Ramos (cell line): Measurements from ENCODE around the gene MS4A18.

Experiments used
- in situ Hi-C: fragments of 300-500 bp; cut with MboI; formaldehyde crosslinking; loops from one replicate; pipeline ENCODE4 v1.14.3; 2022; ENCODE audit warnings: low sequenced_read_pairs; ENCODE audit not compliant: unreplicated experiment

Gene MS4A18

GRCh38 chr11:60731586-60731985 is 7.1 kb downstream of the MS4A18 start:
- in situ Hi-C loops = no loop called here

GRCh38 chr11:60734279-60734678 is 9.8 kb downstream of the MS4A18 start:
- in situ Hi-C loops = no loop called here

- in situ Hi-C loops = no loop called here
Measured at GRCh38 chr11:60739114-60739513, 14.6 kb downstream of the MS4A18 start.

- in situ Hi-C loops = no loop called here
Measured at GRCh38 chr11:60740573-60740972, 16.1 kb downstream of the MS4A18 start.

DNA sequence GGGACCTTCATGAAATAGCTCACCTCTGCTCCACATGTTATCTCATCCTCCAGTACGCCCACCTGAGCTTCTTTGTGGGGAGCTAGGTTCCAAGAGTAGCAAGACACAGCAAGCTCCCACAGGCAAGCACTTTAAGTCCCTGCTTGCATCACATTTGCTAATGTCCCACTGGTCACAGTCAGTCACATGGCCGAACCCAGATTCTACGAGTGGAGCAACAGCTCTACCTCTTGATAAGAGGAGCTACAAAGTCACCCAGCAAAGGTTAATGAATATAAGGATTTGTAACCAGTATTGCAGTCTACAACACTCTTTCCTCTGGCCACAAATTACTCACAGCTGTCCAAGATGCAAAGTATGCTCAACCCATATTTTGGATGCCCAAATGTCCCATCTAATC is 16.9 kb downstream of the MS4A18 start:
- in situ Hi-C loops = no loop called here

- in situ Hi-C loops = no loop called here
Measured at GRCh38 chr11:60743058-60743457, 18.5 kb downstream of the MS4A18 start.

DNA sequence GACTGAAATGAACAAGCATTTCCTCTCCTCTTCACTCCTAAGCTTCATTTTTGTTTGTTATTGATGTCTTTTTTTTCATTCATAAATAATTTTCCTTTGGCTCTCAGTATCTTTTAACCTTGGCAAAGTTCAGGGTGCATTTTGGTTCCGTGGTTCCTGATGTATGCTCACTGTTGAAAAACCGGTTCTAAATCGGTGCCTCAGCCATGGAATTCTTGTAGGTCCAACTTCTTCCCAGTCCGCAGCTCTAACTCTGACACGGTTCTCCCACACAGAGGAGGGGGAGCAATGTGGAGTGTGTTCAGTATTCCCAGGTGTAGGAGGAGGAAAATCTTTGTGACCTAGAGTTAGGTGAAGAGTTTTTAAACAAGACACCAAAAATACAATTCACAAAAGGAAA is 19.6 kb downstream of the MS4A18 start:
- in situ Hi-C loops = no loop called here

DNA sequence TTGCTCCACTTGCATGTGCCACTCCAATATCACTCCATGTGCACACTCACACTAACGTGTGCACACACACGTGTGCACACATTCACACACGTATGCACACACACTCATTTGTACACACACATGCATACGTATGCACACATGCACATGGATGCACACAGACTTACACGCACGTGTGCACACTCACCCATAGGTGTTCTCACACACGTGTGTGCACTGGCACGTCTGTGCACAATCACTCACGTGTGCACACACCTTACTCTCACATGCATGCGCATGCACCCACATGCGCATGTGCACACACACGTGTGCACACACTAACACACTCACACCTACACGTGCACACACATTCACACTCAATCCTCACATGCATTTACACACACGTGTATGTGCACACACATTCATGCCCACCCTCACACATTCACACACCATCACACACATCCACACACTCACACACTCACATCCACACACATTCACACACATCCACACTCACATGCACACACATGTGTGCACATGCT is 22.9 kb downstream of the MS4A18 start:
- in situ Hi-C loops = no loop called here

DNA sequence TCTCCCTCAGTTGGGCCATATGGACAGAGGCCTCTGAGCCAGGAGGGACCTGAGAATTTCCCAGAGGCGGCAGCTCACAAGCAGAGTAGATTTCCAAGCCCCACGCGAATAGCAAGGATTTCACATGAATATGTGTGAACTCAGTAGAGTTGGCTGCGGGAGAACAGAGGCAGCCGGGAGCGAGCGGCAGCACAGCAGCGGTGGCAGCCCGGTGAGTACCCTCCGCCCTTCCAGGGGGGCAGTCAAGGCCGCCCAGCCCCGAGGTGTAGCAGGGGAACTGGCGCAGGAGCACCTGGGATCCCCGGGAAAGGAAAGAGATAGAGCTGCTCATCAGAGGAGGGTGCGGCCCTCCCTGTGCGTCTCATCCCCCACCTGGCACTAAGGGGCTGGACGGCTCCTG is 23.7 kb downstream of the MS4A18 start:
- in situ Hi-C loops = no loop called here

GRCh38 chr11:60748821-60749220 is 24.3 kb downstream of the MS4A18 start:
- in situ Hi-C loops = no loop called here

DNA sequence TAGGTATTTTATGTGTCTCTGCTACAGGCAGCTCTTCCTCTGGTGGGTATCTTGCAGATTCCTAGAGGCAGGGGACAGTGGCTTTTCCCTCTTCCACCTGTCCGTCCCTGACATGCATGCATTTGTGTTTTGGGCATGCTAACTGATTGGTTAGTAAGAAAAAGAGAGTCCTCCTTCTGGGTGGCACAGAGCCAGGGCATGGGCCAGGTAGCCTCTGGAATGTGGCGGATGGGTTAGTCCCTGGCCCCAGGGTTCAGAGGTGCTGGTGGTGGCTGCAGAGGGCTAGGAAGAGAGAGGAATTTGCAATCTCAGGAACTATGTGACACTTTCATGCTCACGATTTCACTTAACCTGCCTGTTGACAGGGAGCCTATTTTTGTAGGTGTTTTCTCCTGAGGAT is 26.4 kb downstream of the MS4A18 start:
- in situ Hi-C loops = loop anchor here (25.0 kb wide), 1 partner anchor 414 kb away; the partner anchor contains the start of gene MS4A6E

- in situ Hi-C loops = loop anchor here (25.0 kb wide), 1 partner anchor 416 kb away; the partner anchor contains the start of gene MS4A6E
Measured at GRCh38 chr11:60753309-60753708, 28.8 kb downstream of the MS4A18 start.

DNA sequence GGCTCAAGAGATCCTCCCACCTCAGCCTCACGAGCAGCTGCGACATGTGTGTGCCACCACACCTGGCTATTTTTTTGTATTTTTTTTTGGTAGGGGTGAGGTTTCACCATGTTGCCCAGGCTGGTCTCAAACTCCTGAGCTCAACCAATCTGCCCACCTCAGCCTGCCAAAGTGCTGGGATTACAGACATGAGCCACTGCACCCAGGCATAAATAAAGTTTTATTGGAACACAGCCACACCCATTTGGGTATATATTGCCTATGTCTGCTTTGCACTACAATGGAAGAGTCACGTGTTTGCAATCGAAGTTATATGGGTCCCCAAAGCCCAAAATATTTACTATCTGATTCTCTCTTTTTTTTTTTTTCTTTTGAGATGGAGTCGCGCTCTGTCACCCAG is 30.4 kb downstream of the MS4A18 start:
- in situ Hi-C loops = loop anchor here (25.0 kb wide), 1 partner anchor 418 kb away; the partner anchor contains the start of gene MS4A6E

- in situ Hi-C loops = loop anchor here (25.0 kb wide), 1 partner anchor 419 kb away; the partner anchor contains the start of gene MS4A6E
Measured at GRCh38 chr11:60756307-60757032, 31.9 kb downstream of the MS4A18 start, which contains the start of gene MS4A15. TSS of gene MS4A15 (plus strand) at chr11:60756867. CDS start at chr11:60763734, 6,867 bp downstream.

DNA sequence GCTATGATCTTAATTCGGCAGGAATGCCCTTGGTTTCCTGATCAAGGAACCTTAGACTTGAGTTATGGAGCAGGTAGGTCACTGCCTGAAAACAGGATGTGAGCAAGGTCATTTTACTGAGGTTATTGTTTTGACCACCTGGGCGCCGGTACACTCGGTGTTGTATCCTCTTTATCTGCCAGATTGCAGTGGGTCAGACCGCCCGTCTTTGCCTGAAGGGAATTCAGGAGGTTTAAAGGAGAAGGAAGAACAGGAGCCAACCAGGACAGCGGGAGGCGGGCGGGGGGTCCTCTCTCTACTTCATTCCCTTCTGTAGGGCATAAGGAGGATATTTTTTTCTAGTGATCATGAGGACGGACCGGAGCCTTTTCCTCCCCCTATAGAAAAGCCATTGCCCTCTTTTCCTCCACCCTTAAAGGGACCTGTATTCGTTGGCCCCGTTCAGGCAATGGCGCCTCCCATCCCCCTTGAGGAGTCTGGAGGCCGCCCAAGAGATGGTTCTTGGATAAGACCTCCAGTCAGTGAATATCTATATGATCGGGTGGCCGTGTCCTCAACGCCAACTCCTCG is 32.8 kb downstream of the MS4A18 start:
- in situ Hi-C loops = loop anchor here (25.0 kb wide), 1 partner anchor 420 kb away; the partner anchor contains the start of gene MS4A6E

DNA sequence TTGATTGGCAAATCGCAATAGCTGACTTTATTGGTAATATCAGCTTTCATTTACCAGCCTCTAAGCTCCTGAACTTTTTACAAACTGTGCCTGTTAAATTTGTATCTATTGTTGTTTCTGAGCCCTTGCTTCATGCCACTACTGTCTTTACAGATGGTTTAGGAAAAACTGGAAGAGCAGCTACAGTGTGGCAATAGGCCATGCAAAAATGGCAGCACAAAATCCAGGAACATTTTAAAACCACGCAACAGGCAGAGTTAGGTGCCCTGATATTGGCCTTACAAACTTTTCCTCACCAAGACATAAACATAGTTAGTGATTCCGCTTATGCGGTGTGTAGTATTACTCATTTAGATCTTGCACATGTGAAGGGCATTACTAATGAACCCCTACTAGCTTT is 34.2 kb downstream of the MS4A18 start:
- in situ Hi-C loops = loop anchor here (25.0 kb wide), 1 partner anchor 421 kb away; the partner anchor contains the start of gene MS4A6E

GRCh38 chr11:60759438-60760225 is 35.1 kb downstream of the MS4A18 start:
- in situ Hi-C loops = loop anchor here (25.0 kb wide), 1 partner anchor 422 kb away; the partner anchor contains the start of gene MS4A6E

- in situ Hi-C loops = loop anchor here (25.0 kb wide), 1 partner anchor 424 kb away; the partner anchor contains the start of gene MS4A6E
Measured at GRCh38 chr11:60761436-60762190, 37.1 kb downstream of the MS4A18 start.

DNA sequence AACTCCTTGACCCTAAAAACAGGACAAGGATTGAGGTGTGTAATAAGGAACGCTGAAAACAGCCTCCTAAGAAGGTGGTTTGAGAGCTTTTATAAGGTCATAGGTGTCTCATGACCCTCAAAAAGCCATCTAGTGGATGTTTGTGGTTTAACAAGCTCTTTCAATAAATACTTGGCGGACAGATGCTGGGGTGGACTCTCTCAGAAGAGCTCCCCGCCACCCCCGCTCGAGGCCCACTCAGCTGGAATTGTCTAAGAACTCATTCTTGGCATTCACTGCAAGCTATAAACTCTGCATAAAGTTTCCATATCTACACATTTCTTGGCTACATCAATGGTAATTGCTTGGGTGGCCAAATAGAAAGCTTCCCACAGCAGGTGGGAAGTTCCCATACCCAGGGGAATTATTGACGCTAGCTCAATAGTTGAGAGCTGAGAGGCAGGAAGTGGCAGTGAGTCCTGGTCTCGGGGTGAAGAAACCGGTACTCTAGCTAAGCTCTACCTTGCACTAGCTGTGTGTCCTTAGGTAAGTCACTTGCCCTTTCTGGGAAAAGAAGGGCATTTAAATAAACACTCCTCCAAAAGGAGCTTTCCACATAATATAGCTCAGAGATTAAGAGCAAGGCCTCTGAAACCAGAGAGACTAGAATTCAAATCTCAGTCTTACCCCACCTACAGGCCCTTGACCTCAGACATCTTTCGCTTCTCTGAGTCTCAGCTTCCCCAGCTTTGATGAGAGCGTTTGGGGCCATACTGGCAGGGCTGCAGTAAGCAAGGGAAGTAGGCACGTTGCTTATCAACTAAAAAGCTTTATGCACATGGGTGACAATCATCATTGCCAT is 38.6 kb downstream of the MS4A18 start:
- in situ Hi-C loops = loop anchor here (25.0 kb wide), 1 partner anchor 426 kb away; the partner anchor contains the start of gene MS4A6E
